NT2/D1 (cell line): Measurements from ENCODE around the gene SPIRE2.
"Not testable (repeated sequence)": the region's sequence is repeated elsewhere in the genome, so short reads cannot be mapped to it uniquely, and the experiment has no call there.

Source experiments
- DNase-seq: peaks from one replicate; pipeline ENCODE4 v3.0.0-alpha.2; 2011; ENCODE audit warnings: low read depth, low spot score
- H3K27me3 ChIP-seq: 2 replicates; pipeline ENCODE4 v1.6.0; 2011; ENCODE audit warnings: mild to moderate bottlenecking; ENCODE audit not compliant: insufficient read length, insufficient read depth
- H3K36me3 ChIP-seq: 2 replicates; pipeline ENCODE4 v1.6.1; 2011; ENCODE audit warnings: mild to moderate bottlenecking, low read length, mixed read lengths; ENCODE audit not compliant: insufficient read depth, insufficient read length
- H3K4me1 ChIP-seq: 2 replicates; pipeline ENCODE4 v1.5.1; 2011; ENCODE audit not compliant: insufficient read depth, insufficient read length
- H3K4me3 ChIP-seq: 2 replicates; pipeline ENCODE4 v1.5.1; 2011; ENCODE audit warnings: low read depth; ENCODE audit not compliant: insufficient read length
- H3K9ac ChIP-seq: 2 replicates; pipeline ENCODE4 v1.6.0; 2011; ENCODE audit warnings: low read depth; ENCODE audit not compliant: insufficient read length
- H3K9me3 ChIP-seq: 2 replicates; pipeline ENCODE4 v1.5.1; 2011; ENCODE audit warnings: mild to moderate bottlenecking, low read length; ENCODE audit not compliant: insufficient read depth
- SUZ12 ChIP-seq: IDR thresholded peaks from 2 replicates; pipeline ENCODE4 v1.6.1; 2011; ENCODE audit not compliant: insufficient read length, insufficient read depth; ENCODE audit errors: extremely low read depth
- YY1 ChIP-seq: IDR thresholded peaks from 2 replicates; pipeline ENCODE4 v1.6.1; 2011; ENCODE audit not compliant: insufficient read length, insufficient read depth
- ZNF274 ChIP-seq: IDR thresholded peaks from 2 replicates; pipeline ENCODE4 v1.6.1; 2011; ENCODE audit warnings: mild to moderate bottlenecking, low read depth, low read length

SPIRE2 gene

GRCh38 chr16:89913408-89914387 lies 85.4 kb downstream of the SPIRE2 start:
- Histone ChIP-seq H3K9ac (no peak overlapping the region), H3K4me3 (no peak overlapping the region), H3K9me3 (no peaks in the 10 kb centered on the region), H3K36me3 (peaks cover 62% of the 10 kb centered on the region), H3K27me3 (no peaks in the 10 kb centered on the region), H3K4me1 (peaks cover 10% of the 10 kb centered on the region)
- TF ChIP-seq SUZ12 (no peak), ZNF274 (no peak), YY1 (no peak)
- DNase-seq: no peak

GRCh38 chr16:89914642-89915285 lies 86.5 kb downstream of the SPIRE2 start:
- DNase-seq, H3K27me3 ChIP-seq, H3K9me3 ChIP-seq, H3K4me3 ChIP-seq, H3K9ac ChIP-seq: not testable (repeated sequence)
- Histone ChIP-seq H3K4me1 (peaks cover 20% of the 10 kb centered on the region), H3K36me3 (peaks cover 52% of the 10 kb centered on the region)

DNA sequence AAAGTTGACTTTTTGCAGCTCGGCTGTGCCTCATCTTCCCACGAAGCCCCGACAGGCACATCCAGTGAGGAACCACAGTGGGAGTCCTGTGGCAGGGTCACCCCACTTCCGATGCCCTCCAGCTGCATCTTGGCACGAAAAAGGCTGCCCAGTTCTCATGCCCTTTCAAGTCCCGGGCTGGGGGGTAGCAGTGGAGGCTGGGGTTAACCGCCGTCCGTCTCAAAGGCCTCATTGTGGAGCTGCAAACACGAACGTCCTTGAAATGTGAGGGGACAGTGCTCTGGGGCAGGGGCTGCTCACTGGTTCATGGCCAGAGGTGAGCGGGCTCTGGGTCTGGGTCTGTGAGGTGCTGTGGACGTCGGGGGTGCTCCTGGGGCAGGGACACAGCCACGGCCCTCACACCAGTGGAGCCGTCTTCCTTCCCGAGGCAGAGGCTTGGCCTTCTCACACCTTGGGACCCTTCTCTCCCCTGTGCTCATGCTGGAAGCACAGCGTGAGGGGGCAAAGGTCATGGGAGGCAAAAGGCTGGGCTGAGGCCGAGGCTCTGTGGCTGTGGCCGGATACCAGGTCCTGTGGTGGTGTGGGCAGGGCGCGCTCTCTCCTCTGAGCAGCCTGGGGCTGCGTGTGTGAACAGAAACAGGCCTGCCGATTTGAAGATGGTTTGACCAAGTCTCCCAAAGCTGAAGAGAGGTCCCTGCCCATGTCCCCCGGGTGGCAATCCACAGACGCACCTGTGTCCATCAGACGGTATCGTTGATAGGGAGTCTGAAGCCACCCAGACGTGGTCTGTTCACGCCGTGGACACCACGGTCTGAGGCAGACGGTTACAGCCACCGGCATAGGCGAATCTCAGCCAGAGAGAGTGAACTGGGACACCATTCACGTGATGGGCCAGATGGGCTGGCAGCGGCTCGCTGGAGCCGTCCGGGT lies 87.3 kb downstream of the SPIRE2 start:
- DNase-seq: no peak
- H3K4me1 ChIP-seq: peaks cover 23% of the 10 kb centered on the region
- H3K9ac ChIP-seq: no peak overlapping the region
- H3K27me3 ChIP-seq: no peaks in the 10 kb centered on the region
- TF ChIP-seq SUZ12 (no peak), YY1 (no peak), ZNF274 (no peak)
- H3K4me3 ChIP-seq: no peak overlapping the region
- H3K9me3 ChIP-seq: no peaks in the 10 kb centered on the region
- H3K36me3 ChIP-seq: peaks cover 44% of the 10 kb centered on the region

DNA sequence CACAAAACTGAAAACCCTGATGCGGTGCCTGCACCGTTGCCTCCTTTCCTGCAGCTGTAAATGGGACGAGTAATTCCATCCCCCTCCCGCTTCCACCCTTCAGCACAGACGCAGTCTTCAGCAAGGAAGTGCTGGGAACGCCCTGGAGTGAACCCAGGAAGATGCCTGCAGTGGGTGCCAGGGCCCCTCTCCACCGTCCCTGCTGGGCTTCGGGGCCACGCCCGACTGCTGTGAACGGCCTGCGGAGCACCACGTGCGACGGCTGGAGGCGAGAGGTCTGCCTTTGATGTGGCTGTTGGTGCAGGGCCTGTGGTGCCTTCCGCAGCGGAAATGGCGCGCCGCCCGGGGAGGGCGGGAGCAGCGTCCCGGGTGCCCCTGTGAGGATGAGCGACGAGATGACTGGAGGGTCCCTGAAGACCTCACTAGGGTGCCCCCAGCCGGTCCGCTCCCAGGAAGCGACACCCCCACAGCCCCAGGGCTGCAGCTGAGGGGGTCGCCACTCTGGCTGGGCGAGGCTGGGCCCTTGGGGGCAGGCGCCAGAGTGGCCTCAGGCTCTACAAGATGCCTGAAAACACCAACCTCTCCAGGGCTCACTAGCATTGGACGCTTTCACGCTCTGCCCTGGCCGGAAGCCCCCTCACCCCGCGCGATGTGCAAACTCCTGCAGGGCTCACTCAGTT lies 89.6 kb downstream of the SPIRE2 start:
- no peaks in the 10 kb centered on the region for H3K9me3 ChIP-seq
- H3K9ac ChIP-seq: peak overlapping the region; percentile 88
- DNase-seq: no peak
- H3K27me3 ChIP-seq: no peaks in the 10 kb centered on the region
- TF ChIP-seq SUZ12 (no peak), ZNF274 (no peak), YY1 (no peak)
- peaks cover 21% of the 10 kb centered on the region for H3K36me3 ChIP-seq
- H3K4me3 ChIP-seq: peak overlapping the region; percentile 29
- peaks cover 25% of the 10 kb centered on the region for H3K4me1 ChIP-seq

DNA sequence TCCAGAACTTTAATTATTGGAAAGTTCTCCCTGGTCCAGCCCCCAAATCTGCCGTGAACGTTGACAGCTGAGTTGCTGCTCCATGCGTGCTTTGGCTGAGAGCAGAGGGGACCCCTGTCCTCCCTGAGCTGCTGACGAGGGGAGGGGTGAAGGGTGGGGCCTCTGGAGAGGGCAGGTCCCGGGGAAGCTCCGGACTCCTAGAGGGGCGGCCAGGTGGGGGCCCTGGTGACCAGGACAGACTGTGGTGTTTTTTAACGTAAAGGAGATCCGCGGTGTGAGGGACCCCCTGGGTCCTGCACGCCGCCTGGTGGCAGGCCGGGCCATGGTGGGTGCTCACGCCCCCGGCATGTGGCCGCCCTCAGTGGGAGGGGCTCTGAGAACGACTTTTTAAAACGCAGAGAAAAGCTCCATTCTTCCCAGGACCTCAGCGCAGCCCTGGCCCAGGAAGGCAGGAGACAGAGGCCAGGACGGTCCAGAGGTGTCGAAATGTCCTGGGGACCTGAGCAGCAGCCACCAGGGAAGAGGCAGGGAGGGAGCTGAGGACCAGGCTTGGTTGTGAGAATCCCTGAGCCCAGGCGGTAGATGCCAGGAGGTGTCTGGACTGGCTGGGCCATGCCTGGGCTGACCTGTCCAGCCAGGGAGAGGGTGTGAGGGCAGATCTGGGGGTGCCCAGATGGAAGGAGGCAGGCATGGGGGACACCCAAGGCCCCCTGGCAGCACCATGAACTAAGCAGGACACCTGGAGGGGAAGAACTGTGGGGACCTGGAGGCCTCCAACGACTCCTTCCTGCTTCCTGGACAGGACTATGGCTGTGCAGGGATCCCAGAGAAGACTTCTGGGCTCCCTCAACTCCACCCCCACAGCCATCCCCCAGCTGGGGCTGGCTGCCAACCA lies 90.4 kb downstream of the SPIRE2 start, which contains the start of gene MC1R:
Gene MC1R, plus strand, starts transcription at position 410 of the 895 bp plus-strand sequence. Its CDS starts 397 bp downstream, at position 807.
- Histone ChIP-seq H3K4me1 (peaks cover 25% of the 10 kb centered on the region), H3K27me3 (no peaks in the 10 kb centered on the region), H3K9me3 (no peaks in the 10 kb centered on the region), H3K4me3 (peak within 1 kb of the TSS; percentile 29), H3K36me3 (peaks cover 13% of the 10 kb centered on the region), H3K9ac (peak within 1 kb of the TSS; percentile 88)
- TF ChIP-seq ZNF274 (no peak), SUZ12 (no peak), YY1 (no peak)
- DNase-seq: no peak
